K562 (cell line): ENCODE data around the gene TBX1. TPM values are rescaled to one million over a fixed set of nuclear protein-coding genes. Genes with fewer than 3 reads are reported as not detected.

ENCODE experiments used
- CHD4 ChIP-seq: fragments of 200-600 bp; sonication (generic); IDR thresholded peaks from 3 replicates; pipeline ENCODE4 v1.6.1; 2012; ENCODE audit warnings: low read depth, mild to moderate bottlenecking, mixed read lengths, low read length, inconsistent platforms; ENCODE audit not compliant: insufficient read depth, insufficient replicate concordance, poor library complexity, severe bottlenecking
- EP300 ChIP-seq: IDR thresholded peaks from 2 replicates; pipeline ENCODE4 v1.6.1; 2012; ENCODE audit warnings: low read length, improper control_type of control experiment
- HDAC8 ChIP-seq: fragments of 450-650 bp; IDR thresholded peaks from 2 replicates; pipeline ENCODE4 v1.6.1; 2016; ENCODE audit warnings: mild to moderate bottlenecking, missing genetic modification characterization, moderate library complexity, missing compliant biosample characterization
- HLTF ChIP-seq: fragments of 450-650 bp; IDR thresholded peaks from 2 replicates; pipeline ENCODE4 v1.6.1; 2016
- HOXB6 ChIP-seq: fragments of 250-450 bp; sonication (Bioruptor Pico); IDR thresholded peaks from 2 replicates; pipeline ENCODE4 v1.5.1; 2022; ENCODE audit warnings: mild to moderate bottlenecking, borderline replicate concordance
- KLF1 ChIP-seq: fragments of 450-650 bp; IDR thresholded peaks from 2 replicates; pipeline ENCODE4 v1.6.1; 2016; ENCODE audit warnings: missing genetic modification characterization, missing compliant biosample characterization
- MTA1 ChIP-seq: fragments of 450-650 bp; IDR thresholded peaks from 2 replicates; pipeline ENCODE4 v1.6.1; 2017; ENCODE audit warnings: borderline replicate concordance
- MXD1 ChIP-seq: fragments of 250-450 bp; sonication (Bioruptor Pico); IDR thresholded peaks from 2 replicates; pipeline ENCODE4 v1.8.0; 2021; ENCODE audit warnings: borderline replicate concordance, mild to moderate bottlenecking, moderate library complexity; ENCODE audit not compliant: poor library complexity, severe bottlenecking
- NEUROD1 ChIP-seq: fragments of 150-350 bp; IDR thresholded peaks from 2 replicates; pipeline ENCODE4 v1.6.1; 2014; ENCODE audit warnings: borderline replicate concordance, low read length, low read depth; ENCODE audit not compliant: partially characterized antibody
- ZKSCAN3 ChIP-seq: fragments of 250-450 bp; sonication (Bioruptor Pico); IDR thresholded peaks from 2 replicates; pipeline ENCODE4 v1.4.0; 2020
- ZNF431 ChIP-seq: sonication (generic); formaldehyde crosslinking; IDR thresholded peaks from 2 replicates; pipeline ENCODE4 v1.8.0; 2022; ENCODE audit warnings: mild to moderate bottlenecking, missing genetic modification reagents
- ZNF436 ChIP-seq: fragments of 250-450, 450-650 bp; sonication (Bioruptor Pico); formaldehyde crosslinking; IDR thresholded peaks from 2 replicates; pipeline ENCODE4 v1.7.0; 2020; ENCODE audit warnings: mild to moderate bottlenecking
- ZNF445 ChIP-seq: fragments of 250-450 bp; sonication (Bioruptor Pico); IDR thresholded peaks from 2 replicates; pipeline ENCODE4 v1.4.0; 2020; ENCODE audit warnings: low read depth, mild to moderate bottlenecking, moderate library complexity
- ZNF583 ChIP-seq: fragments of 250-450 bp; sonication (Bioruptor Pico); IDR thresholded peaks from 2 replicates; pipeline ENCODE4 v1.4.0; 2020
- ZNF785 ChIP-seq: fragments of 250-450 bp; sonication (Bioruptor Pico); IDR thresholded peaks from 2 replicates; pipeline ENCODE4 v1.4.0; 2020; ENCODE audit warnings: mild to moderate bottlenecking
- polyA plus RNA-seq, 8 experiments: library from polyadenylated mRNA; depleted of rRNA in 4 of 8; stranded (reverse) in 5 of 8; unstranded in 3 of 8; fragments of >200 nt; fragmentation: Nextera tagmentation in 2 of 8; fragmentation: Illumina TruSeq in 1 of 8; extraction: Ambion mirVana in 2 of 8; extraction: Trizol in 1 of 8; gene quantifications; 2 replicates each; pipeline versions ENCODE4 v1.2.1 to v1.2.3, GENCODE V29; 2011 to 2014; ENCODE audit warnings: inconsistent platforms in 1 of 8, missing spikeins in 1 of 8
- total RNA-seq, 7 experiments: library from RNA; depleted of rRNA in 6 of 7; stranded (reverse); fragments of >200 nt in 6 of 7; fragmentation: Illumina TruSeq in 2 of 7; extraction: Trizol in 2 of 7; gene quantifications; 2 replicates each; pipeline versions ENCODE4 v1.2.1 to v1.2.3, GENCODE V29; 2011 to 2021; ENCODE audit warnings: low replicate concordance in 1 of 7
- TF ChIP-seq, protein P1 (sequence below): fragments of 250-450 bp; sonication (Bioruptor Pico); IDR thresholded peaks from 2 replicates; pipeline ENCODE4 v1.5.0; 2022; ENCODE audit warnings: mild to moderate bottlenecking
- TF ChIP-seq, protein P2 (sequence below): fragments of 250-450 bp; sonication (Bioruptor Pico); IDR thresholded peaks from 2 replicates; pipeline ENCODE4 v1.9.0; 2021; ENCODE audit warnings: mild to moderate bottlenecking

Gene TBX1
- total and polyA plus RNA-seq, 9 of the 15 experiments (the other 6 are each of a cell fraction or from before 2014, with no cell fraction given): 0.07 to 35.0 (median 3.9) TPM

GRCh38 chr22:19761725-19762567, 1.4 kb downstream of the TBX1 start (continued):
- TF ChIP-seq, protein P1, sequence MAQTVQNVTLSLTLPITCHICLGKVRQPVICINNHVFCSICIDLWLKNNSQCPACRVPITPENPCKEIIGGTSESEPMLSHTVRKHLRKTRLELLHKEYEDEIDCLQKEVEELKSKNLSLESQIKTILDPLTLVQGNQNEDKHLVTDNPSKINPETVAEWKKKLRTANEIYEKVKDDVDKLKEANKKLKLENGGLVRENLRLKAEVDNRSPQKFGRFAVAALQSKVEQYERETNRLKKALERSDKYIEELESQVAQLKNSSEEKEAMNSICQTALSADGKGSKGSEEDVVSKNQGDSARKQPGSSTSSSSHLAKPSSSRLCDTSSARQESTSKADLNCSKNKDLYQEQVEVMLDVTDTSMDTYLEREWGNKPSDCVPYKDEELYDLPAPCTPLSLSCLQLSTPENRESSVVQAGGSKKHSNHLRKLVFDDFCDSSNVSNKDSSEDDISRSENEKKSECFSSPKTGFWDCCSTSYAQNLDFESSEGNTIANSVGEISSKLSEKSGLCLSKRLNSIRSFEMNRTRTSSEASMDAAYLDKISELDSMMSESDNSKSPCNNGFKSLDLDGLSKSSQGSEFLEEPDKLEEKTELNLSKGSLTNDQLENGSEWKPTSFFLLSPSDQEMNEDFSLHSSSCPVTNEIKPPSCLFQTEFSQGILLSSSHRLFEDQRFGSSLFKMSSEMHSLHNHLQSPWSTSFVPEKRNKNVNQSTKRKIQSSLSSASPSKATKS (CRISPR knock-in tag): no peak
- no peak for TF ChIP-seq HOXB6 (CRISPR knock-in tag)
- TF ChIP-seq EP300: no peak
- TF ChIP-seq MTA1: no peak
- TF ChIP-seq CHD4: no peak
- TF ChIP-seq ZNF436 (CRISPR knock-in tag): no peak
- TF ChIP-seq KLF1 (tag): 0 out of 2 replicates have a peak, but pooled peaks have one; percentile 41
- no peak for TF ChIP-seq ZNF785 (CRISPR knock-in tag)
- no peak for TF ChIP-seq ZNF583 (CRISPR knock-in tag)
- TF ChIP-seq ZKSCAN3 (CRISPR knock-in tag): no peak
- no peak for TF ChIP-seq HDAC8
- TF ChIP-seq HLTF: no peak
- TF ChIP-seq MXD1: no peak
- no peak for TF ChIP-seq ZNF431
- no peak for TF ChIP-seq ZNF445 (CRISPR knock-in tag)
- TF ChIP-seq, protein P2, sequence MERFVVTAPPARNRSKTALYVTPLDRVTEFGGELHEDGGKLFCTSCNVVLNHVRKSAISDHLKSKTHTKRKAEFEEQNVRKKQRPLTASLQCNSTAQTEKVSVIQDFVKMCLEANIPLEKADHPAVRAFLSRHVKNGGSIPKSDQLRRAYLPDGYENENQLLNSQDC (CRISPR knock-in tag): no peak
- no peak for TF ChIP-seq NEUROD1
